SJCRH30 (cell line): ENCODE results near the gene FHIT. TPM values are rescaled to one million over a fixed set of nuclear protein-coding genes. Genes with fewer than 3 reads are reported as not detected.

ENCODE experiments used
- DNase-seq, 2 experiments: peaks; one replicate each; pipeline ENCODE4 v3.0.0-alpha.2; 2015 to 2020
- H3K27ac ChIP-seq: fragments of 250-450 bp; sonication (Bioruptor Pico); 2 replicates; pipeline ENCODE4 v1.5.1; 2020; ENCODE audit warnings: mild to moderate bottlenecking, moderate library complexity
- H3K27me3 ChIP-seq: fragments of 250-450 bp; sonication (Bioruptor Pico); 2 replicates; pipeline ENCODE4 v1.5.1; 2020; ENCODE audit warnings: mild to moderate bottlenecking, moderate library complexity
- H3K36me3 ChIP-seq: fragments of 250-450 bp; sonication (Bioruptor Pico); 2 replicates; pipeline ENCODE4 v1.5.1; 2020; ENCODE audit warnings: mild to moderate bottlenecking, moderate library complexity
- H3K4me1 ChIP-seq: fragments of 250-450 bp; sonication (Bioruptor Pico); 2 replicates; pipeline ENCODE4 v1.5.1; 2020; ENCODE audit warnings: mild to moderate bottlenecking, moderate library complexity
- H3K4me3 ChIP-seq: fragments of 250-450 bp; sonication (Bioruptor Pico); 2 replicates; pipeline ENCODE4 v1.5.1; 2020; ENCODE audit warnings: mild to moderate bottlenecking, moderate library complexity
- H3K9me3 ChIP-seq: fragments of 250-450 bp; sonication (Bioruptor Pico); replicated peaks from 2 replicates; pipeline ENCODE4 v1.5.1; 2020; ENCODE audit warnings: mild to moderate bottlenecking, moderate library complexity
- total RNA-seq: library from RNA; depleted of rRNA; stranded (reverse); fragments of >200 nt; shearing (Covaris generic); gene quantifications from 2 replicates; pipeline ENCODE4 v1.2.3, GENCODE V29; 2014

The FHIT gene
- total RNA-seq, 1 experiment from 2014 or later, result 2.2 TPM

DNA sequence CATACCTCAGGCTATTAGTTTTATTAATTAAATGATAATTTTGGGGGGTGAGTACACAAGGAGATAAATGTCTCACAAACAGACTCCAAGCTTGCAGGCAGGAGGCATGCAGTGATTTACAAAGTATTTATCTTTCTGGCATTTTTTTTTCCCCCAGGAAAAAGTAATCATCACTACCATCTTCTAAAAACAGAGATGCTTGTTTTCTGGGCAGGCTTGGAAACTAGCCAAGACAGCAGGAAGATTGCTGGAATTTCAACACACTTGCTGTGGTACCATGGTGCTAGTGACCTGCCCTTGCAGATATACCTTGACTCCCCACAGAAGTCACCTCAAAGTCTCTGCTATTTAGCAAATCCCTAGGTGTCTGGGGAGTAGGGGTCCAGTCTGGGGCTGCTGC, 1468.6 kb downstream of the FHIT start:
- DNase-seq, result no peak
- Histone ChIP-seq H3K4me3 (no peak overlapping the region), H3K4me1 (no peaks in the 10 kb centered on the region), H3K9me3 (no peaks in the 10 kb centered on the region), H3K36me3 (no peaks in the 10 kb centered on the region), H3K27ac (no peak overlapping the region), H3K27me3 (no peaks in the 10 kb centered on the region)

DNA sequence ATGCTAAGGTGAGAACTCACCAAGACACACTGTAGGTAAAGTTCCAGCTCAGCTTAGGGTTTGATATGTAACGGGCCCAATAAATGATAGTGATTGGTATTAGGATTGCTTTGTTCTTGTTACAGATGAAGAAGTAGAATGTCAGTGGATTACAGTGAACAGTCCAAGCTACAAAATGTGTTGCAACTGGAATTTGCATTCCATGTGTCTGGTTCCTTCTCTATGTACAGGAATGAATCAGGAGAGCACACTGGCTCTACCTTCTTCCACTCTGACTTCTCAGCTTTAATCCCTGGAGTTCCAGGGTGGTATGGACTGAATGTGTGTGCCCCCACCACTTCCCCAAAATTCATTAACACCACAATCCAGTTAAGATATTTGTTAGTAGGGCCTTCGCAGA, 1471.0 kb downstream of the FHIT start:
- Histone ChIP-seq H3K27me3 (no peaks in the 10 kb centered on the region), H3K36me3 (no peaks in the 10 kb centered on the region), H3K4me1 (no peaks in the 10 kb centered on the region), H3K4me3 (no peak overlapping the region), H3K9me3 (no peaks in the 10 kb centered on the region), H3K27ac (no peak overlapping the region)
- no peak for DNase-seq

DNA sequence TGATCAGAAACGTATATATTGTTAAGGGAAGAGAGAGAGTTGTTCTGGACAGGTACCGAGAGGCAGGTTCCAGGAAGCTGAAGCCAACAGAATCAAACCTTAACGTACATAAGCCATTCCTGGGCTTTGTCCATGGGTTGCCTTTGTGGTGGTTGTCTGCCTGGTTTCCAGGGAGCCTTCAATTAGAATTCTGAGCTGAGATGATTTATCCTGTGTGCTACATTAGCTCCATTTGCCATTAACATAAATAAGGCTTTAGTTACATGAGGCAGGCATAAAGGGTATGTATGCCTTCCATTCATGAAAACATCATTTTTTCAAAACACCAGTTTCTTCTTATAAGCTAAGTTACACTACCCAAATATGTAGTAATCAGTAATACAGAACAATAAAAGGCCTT, 1472.0 kb downstream of the FHIT start:
- Histone ChIP-seq H3K36me3 (no peaks in the 10 kb centered on the region), H3K4me3 (no peak overlapping the region), H3K27me3 (no peaks in the 10 kb centered on the region), H3K9me3 (no peaks in the 10 kb centered on the region), H3K27ac (no peak overlapping the region), H3K4me1 (no peaks in the 10 kb centered on the region)
- DNase-seq, result no peak

DNA sequence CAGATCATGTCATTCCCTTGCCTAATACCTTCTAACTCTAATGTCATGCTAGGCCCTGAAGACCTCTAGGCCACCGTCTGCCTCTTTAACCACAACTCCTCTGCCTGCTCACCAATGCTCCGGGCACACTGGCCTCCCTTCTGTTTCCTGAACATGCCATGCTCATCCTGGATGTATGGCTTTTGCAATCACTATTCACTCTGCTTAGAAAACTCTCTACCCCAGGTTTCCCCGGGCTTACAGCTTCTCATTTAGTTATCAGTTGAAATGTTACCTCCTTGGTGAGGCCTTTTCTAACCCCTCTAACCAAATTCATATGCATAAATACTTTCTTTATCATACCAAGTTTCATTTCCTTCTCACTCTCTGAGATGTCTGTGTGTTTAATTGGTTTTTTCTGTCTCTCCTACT, 1473.6 kb downstream of the FHIT start:
- Histone ChIP-seq H3K4me1 (no peaks in the 10 kb centered on the region), H3K36me3 (no peaks in the 10 kb centered on the region), H3K9me3 (no peaks in the 10 kb centered on the region), H3K27ac (no peak overlapping the region), H3K27me3 (no peaks in the 10 kb centered on the region), H3K4me3 (no peak overlapping the region)
- no peak for DNase-seq

DNA sequence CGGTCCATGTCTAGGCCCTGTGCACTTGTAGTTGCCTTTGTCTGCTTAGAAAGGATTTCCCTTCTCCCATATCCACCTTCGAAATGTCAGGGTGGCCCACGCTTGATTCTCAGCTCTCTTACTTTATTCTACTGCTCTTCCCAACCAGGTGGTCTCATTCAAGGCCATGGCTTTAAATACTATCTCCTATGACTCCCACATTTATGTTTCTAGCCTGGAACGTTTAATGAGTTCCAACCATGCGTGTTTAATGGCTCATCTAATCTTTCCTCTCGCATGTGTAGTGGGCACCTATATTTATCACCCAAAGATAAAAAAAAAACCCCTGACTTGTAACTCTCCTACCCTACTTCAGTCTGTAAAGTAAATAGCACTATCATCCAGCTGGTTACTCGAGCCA, 1474.2 kb downstream of the FHIT start:
- Histone ChIP-seq H3K9me3 (no peaks in the 10 kb centered on the region), H3K4me1 (no peaks in the 10 kb centered on the region), H3K4me3 (no peak overlapping the region), H3K27ac (no peak overlapping the region), H3K27me3 (no peaks in the 10 kb centered on the region), H3K36me3 (no peaks in the 10 kb centered on the region)
- no peak for DNase-seq

DNA sequence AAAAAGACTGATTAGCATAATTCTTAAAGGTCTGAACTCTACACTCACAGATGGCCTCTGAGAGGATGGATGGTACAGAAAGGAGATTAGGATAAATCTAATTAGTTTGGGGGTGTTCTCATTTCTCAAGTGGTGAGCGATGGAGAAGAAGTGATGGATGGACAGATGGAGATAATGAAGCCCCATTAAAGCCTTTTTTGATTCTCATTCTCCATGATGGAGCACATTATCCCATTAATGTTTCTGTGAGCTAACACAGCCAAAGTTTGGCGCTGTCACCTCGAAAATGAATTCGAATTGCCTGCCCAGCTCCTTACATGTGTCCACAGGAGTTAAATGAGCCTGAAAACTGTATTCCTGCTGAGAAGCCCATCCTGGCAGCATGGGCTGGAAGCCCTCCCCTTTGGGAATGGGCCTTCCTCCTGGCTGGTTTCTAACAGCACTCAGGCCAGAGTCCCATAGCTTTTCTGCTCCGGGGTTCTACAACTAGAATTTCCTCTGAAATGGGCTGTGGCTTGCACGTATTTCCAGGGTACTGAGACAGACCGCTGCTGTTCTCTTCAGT, 1475.4 kb downstream of the FHIT start:
- no peak overlapping the region for H3K27ac ChIP-seq
- no peaks in the 10 kb centered on the region for H3K9me3 ChIP-seq
- H3K27me3 ChIP-seq, result no peaks in the 10 kb centered on the region

DNA sequence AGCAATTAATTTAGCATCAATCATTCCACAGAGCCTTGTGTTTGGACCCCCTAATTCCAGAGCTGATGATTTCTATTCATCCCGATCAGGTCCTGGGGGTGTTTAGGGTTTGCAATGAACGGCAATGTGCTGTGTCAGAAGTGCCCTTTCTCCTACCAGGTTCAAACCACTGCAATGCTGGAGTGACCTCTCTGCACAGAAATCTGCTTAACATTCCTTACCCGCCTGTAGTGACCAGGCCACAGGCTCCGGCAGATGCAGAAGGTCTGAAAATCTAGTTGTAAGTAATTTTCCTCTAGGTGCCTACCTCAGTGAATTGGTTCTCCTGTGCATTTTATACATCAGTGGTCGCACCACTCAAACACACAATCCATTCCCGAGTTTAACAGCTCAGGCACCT, 1476.1 kb downstream of the FHIT start:
- no peak overlapping the region for H3K4me3 ChIP-seq
- H3K4me1 ChIP-seq, result no peaks in the 10 kb centered on the region
- no peaks in the 10 kb centered on the region for H3K9me3 ChIP-seq
- no peaks in the 10 kb centered on the region for H3K27me3 ChIP-seq
- no peak for DNase-seq
- H3K36me3 ChIP-seq, result no peaks in the 10 kb centered on the region
- no peak overlapping the region for H3K27ac ChIP-seq

More for the DNA sequence above, 1475.4 kb downstream of the FHIT start:
- no peak for DNase-seq
- Histone ChIP-seq H3K36me3 (no peaks in the 10 kb centered on the region), H3K4me1 (no peaks in the 10 kb centered on the region), H3K4me3 (no peak overlapping the region)

DNA sequence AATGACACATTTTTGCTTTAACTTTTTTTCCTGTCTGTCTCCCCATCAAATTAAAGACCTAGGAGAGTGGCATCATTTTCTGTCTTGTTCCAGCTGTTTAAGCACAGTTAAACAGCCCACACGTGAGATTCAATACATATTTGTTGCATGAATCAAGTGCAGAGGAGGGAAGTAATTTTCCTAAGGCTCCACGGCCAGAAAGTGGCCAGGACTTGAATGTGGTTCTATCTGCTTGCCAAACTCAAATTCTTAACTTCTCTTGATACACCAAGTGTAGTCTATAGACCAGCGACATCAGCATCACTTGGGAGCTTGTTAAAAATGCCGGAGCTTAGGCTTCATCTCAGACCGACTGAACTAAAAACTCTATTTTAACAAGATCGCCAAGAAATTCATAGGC, 1476.6 kb downstream of the FHIT start:
- no peak for DNase-seq
- Histone ChIP-seq H3K36me3 (no peaks in the 10 kb centered on the region), H3K27ac (no peak overlapping the region), H3K27me3 (no peaks in the 10 kb centered on the region), H3K4me1 (no peaks in the 10 kb centered on the region), H3K9me3 (no peaks in the 10 kb centered on the region), H3K4me3 (no peak overlapping the region)

DNA sequence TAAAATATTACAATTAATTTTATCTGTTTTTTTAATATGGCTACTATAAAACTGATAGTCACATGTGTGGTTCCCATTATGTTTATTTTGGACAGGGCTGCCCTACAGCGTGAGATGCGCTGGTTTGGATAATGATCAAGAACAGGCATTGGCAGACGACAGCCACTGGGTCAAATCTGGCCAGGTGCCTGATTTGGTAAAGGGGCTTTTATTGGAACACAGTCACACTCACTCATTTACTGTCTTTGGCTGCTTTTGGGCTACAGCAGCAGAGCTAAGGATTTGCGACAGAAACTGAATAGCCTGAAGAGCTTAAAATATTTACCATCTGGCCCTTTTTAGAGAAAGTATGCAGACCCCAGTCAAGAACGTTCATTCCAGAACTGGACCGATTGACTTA, 1477.3 kb downstream of the FHIT start:
- Histone ChIP-seq H3K4me1 (no peaks in the 10 kb centered on the region), H3K27ac (no peak overlapping the region), H3K9me3 (no peaks in the 10 kb centered on the region), H3K27me3 (no peaks in the 10 kb centered on the region), H3K4me3 (no peak overlapping the region), H3K36me3 (no peaks in the 10 kb centered on the region)
- DNase-seq, result no peak

DNA sequence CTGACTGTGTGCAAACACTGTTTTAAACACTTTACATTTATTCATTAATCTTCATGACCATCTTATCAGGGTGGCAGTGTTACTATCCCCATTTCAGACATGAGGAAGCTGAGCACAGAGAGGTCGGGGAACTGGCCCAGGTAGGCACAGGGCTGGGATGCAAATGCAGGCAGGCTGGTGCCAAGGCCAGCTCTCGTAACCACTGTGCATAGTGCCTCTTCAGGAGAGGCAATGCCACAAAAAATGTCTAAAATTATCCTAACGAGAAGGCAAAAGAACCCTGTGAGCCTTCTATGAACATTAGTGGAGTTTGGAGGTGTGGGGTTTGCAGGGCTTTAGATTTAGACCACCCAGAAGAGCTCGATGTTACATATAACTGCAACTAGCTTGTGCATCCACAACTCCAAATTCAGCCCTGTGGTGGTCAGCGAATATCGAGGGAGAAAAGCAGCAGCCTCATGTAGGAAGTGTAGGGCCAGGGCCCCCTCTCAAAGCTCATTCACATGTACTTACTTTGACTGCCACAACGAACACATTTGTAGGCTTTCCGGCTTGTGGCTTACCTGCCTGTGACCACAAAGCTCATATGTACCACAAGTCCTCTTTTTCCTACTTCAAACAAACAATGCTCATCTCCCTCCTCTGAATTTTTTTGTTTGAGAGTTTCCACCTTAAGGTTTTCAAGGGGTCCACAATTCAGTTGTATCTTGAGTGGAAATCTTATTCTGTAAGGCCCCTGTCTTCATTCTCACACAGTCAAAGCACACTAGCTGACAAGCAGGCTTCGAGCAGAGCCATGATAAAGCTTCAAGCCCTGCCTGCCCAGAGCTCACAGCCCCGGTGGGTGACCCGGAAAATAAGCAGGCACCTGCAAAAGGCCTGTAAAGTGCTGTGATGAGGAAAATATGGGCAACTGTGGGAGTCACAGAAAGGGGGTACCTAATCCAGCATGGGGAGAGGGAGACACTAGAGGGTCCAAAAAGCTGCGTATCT, 1478.5 kb downstream of the FHIT start:
- Histone ChIP-seq H3K4me1 (no peaks in the 10 kb centered on the region), H3K4me3 (no peak overlapping the region), H3K36me3 (no peaks in the 10 kb centered on the region), H3K27me3 (no peaks in the 10 kb centered on the region), H3K27ac (no peak overlapping the region), H3K9me3 (no peaks in the 10 kb centered on the region)
- DNase-seq, result no peak

DNA sequence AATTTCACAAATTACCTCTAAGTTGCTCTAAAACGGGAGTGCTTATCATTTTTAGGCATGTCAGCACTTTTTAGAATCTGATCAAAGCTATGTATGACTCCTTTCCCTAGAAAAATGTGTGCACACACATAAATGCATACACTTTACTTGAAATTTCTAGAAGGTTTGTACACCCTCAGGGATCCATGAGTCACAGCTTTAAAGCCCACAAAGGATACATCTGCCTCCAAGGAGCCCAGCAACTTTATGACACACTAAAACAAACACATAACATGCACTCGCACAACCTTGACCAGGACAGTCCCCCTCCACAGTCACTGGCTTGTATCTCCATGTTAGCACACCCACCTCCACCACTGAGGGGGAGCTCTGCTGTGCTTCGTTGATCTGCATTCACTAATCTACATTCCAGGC, 1479.5 kb downstream of the FHIT start:
- DNase-seq, result no peak

DNA sequence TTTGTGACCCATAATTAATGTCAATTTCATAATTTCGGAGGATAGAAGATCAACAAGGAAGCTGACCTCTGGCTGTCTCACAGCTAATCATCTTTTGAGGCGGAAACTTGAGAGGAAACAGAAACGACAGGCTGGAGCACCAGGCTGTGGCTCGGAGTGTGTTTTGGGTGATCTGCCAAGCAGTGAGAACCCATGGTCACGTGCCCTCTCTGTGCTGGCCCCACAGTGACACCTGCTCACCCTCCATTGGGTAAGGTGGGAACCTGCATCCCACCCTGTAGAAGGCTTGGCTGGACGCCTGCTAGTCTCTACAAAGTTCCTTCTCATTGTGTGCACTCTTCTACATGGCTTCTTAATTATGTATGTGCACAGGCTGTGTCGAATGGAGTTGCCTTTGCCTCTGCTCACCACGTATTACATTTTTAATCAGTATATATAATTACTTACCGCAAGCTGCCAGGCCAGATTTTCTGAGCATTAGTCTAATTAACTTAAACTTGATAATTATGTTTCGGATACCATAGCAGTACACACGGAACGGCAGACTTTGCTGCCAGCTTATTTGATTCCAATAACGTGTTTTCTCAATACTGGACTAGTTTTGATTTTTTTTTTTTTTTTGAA, 1482.0 kb downstream of the FHIT start:
- H3K4me1 ChIP-seq, result no peaks in the 10 kb centered on the region
- H3K36me3 ChIP-seq, result no peaks in the 10 kb centered on the region
- no peak for DNase-seq
- no peaks in the 10 kb centered on the region for H3K27me3 ChIP-seq
- H3K27ac ChIP-seq, result no peak overlapping the region
- no peak overlapping the region for H3K4me3 ChIP-seq
- no peaks in the 10 kb centered on the region for H3K9me3 ChIP-seq

More for the DNA sequence above, 1479.5 kb downstream of the FHIT start:
- Histone ChIP-seq H3K27ac (no peak overlapping the region), H3K27me3 (no peaks in the 10 kb centered on the region), H3K36me3 (no peaks in the 10 kb centered on the region), H3K4me3 (no peak overlapping the region), H3K9me3 (no peaks in the 10 kb centered on the region), H3K4me1 (no peaks in the 10 kb centered on the region)

DNA sequence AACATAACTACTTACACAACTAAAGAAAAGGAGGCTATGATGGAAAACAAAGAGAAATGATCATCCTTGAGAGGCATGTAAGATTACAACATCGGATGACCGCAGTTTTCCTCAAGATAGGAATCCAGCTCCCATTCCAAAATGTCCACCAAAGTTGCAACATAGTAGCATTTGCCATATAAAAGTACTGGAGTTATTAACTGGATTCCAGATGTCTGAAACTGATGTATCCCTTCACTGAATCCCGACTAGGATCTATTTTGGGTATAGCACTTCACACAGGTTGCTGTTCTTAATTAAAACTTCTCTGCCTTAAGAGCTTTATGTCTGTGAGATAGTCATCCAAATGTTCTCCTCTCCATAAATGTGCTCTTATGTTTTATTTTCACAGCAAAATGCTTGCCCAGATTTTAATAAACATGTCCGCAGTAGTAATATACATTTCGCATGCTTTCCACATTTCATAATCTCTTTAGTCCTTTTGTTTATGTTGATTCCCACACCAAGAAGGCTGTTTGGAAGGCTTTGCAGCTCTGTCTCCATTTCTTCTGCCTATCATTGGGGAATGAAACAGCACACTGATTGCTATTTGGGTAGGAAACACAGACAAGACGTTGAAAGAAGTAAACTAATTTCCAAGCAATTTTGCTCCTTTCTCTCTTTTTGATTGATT, 1484.9 kb downstream of the FHIT start:
- Histone ChIP-seq H3K9me3 (no peaks in the 10 kb centered on the region), H3K27ac (no peak overlapping the region), H3K4me1 (no peaks in the 10 kb centered on the region), H3K36me3 (no peaks in the 10 kb centered on the region), H3K4me3 (no peak overlapping the region), H3K27me3 (no peaks in the 10 kb centered on the region)
- DNase-seq, result no peak

DNA sequence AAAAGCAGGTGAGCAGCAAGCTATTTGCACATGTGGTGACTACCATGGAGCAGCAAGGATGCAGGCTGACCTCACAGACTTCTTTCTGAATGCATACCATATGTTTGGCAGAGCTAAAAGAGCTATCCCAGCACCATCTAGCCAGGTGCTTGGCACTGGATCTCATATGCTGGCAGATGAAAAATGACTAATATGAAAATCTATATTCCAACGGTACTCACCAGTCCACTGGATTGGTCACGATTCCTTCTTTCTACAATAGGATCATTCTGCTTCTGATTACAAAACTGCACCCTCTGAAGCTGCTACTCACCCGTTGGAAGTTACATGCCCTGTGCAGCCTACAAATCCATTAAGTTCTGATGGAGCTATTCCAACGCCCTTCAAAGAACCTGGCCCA, 1487.1 kb downstream of the FHIT start:
- Histone ChIP-seq H3K36me3 (no peaks in the 10 kb centered on the region), H3K4me1 (no peaks in the 10 kb centered on the region), H3K27me3 (no peaks in the 10 kb centered on the region), H3K27ac (no peak overlapping the region), H3K9me3 (no peaks in the 10 kb centered on the region), H3K4me3 (no peak overlapping the region)
- no peak for DNase-seq

DNA sequence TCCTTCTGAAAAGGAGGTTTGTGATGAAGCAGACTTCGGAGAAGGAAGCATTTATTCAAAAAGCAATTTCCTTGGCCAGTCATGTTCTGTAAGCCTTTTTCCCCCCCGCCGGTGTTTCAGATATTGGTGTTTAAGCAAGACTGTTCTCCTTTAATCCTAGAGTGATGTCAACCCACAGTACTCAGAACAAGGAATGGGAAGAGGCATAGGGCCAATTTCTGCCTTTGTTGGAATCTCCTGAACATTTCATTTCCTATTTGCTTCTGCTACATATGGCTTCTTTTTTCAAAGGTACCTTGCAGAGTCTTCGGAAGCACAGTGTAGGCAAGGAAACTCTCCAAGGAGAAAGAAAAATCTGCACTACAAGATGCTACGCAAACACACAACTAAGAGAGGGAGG, 1488.3 kb downstream of the FHIT start:
- H3K27ac ChIP-seq, result no peak overlapping the region
- no peak overlapping the region for H3K4me3 ChIP-seq
- no peaks in the 10 kb centered on the region for H3K27me3 ChIP-seq
- H3K4me1 ChIP-seq, result no peaks in the 10 kb centered on the region
- no peaks in the 10 kb centered on the region for H3K9me3 ChIP-seq
- H3K36me3 ChIP-seq, result no peaks in the 10 kb centered on the region
- no peak for DNase-seq
